Activated CD4-positive, alpha-beta T cell treated with anti-CD3 and anti-CD28 coated beads for 48 hours (primary cell): ENCODE measurements around the gene FPGS.
"Not testable (repeated sequence)": the region's sequence is repeated elsewhere in the genome, so short reads cannot be mapped to it uniquely, and the experiment has no call there.

ENCODE experiments used
- DNase-seq: peaks from one replicate; pipeline ENCODE4 v3.0.0-alpha.2; 2020

The FPGS gene

GRCh38 chr9:127841087-127841835 is 38.6 kb downstream of the FPGS start:
- no peak for DNase-seq

GRCh38 chr9:127844821-127845359 is 42.2 kb downstream of the FPGS start:
- no peak for DNase-seq

GRCh38 chr9:127845619-127846018 is 42.9 kb downstream of the FPGS start:
- DNase-seq, result not testable (repeated sequence)

- no peak for DNase-seq
Observed at GRCh38 chr9:127846443-127847177, 43.9 kb downstream of the FPGS start.

- DNase-seq, result no peak
Observed at GRCh38 chr9:127847178-127847510, 44.5 kb downstream of the FPGS start.

GRCh38 chr9:127847833-127848755 is 45.4 kb downstream of the FPGS start:
- DNase-seq, result no peak

GRCh38 chr9:127848756-127849504 is 46.2 kb downstream of the FPGS start:
- DNase-seq, result no peak

GRCh38 chr9:127850286-127850830 is 47.7 kb downstream of the FPGS start:
- no peak for DNase-seq

GRCh38 chr9:127852829-127853228 is 50.1 kb downstream of the FPGS start:
- no peak for DNase-seq

- no peak for DNase-seq
Observed at GRCh38 chr9:127853312-127854183, 50.9 kb downstream of the FPGS start.

- peak; percentile 43 for DNase-seq
Observed at GRCh38 chr9:127854184-127854806, 51.6 kb downstream of the FPGS start, which contains the start of gene ENG. Gene ENG (minus strand): TSS chr9:127854658. CDS start chr9:127854355, 303 bp downstream.

GRCh38 chr9:127854960-127855359 is 52.3 kb downstream of the FPGS start:
- no peak for DNase-seq

- DNase-seq, result no peak
Observed at GRCh38 chr9:127855522-127855921, 52.8 kb downstream of the FPGS start.

- DNase-seq, result no peak
Observed at GRCh38 chr9:127856094-127856728, 53.5 kb downstream of the FPGS start.

GRCh38 chr9:127856729-127857116 is 54.0 kb downstream of the FPGS start:
- DNase-seq, result no peak

GRCh38 chr9:127857278-127857677 is 54.6 kb downstream of the FPGS start:
- DNase-seq, result no peak

GRCh38 chr9:127858041-127858512 is 55.4 kb downstream of the FPGS start:
- DNase-seq, result no peak

- no peak for DNase-seq
Observed at GRCh38 chr9:127860260-127860659, 57.6 kb downstream of the FPGS start.

- DNase-seq, result no peak
Observed at GRCh38 chr9:127860779-127861178, 58.1 kb downstream of the FPGS start.
